Endothelial cell of umbilical vein (primary cell): ENCODE measurements around the gene GGA3. TPM values are rescaled to one million over a fixed set of nuclear protein-coding genes. Genes with fewer than 3 reads are reported as not detected.
"Not testable (repeated sequence)": the region's sequence is repeated elsewhere in the genome, so short reads cannot be mapped to it uniquely, and the experiment has no call there.

Source experiments
- BruUV-seq: library from RNA; stranded (reverse); fragments of 400-500 nt; replicated peaks from 2 replicates; lab custom pipeline; 2021; lab: Mats Ljungman, UMichigan
- CTCF ChIA-PET: fragments of 300-600, 350-600 bp; sonication (Branson Sonifier 250); formaldehyde crosslinking; loops from one replicate; lab custom pipeline; 2021; ENCODE audit warnings: antibody characterized with exemption, inconsistent platforms; lab: Charles Lee
- POLR2A ChIA-PET: fragments of 300-600, 350-600 bp; sonication (Branson Sonifier 250); formaldehyde crosslinking; loops from one replicate; lab custom pipeline; 2021; ENCODE audit warnings: antibody characterized with exemption, inconsistent platforms; lab: Charles Lee
- DNase-seq: peaks from one replicate; pipeline ENCODE4 v3.0.0-alpha.2; 2011; ENCODE audit warnings: low read depth, low spot score
- FAIRE-seq: peaks from 2 replicates; lab custom pipeline; 2011; peaks lifted over from hg19 to GRCh38; lab: Jason Lieb, UNC
- H2AFZ ChIP-seq: 2 replicates; pipeline ENCODE4 v1.6.0; 2012; ENCODE audit warnings: low read depth, low read length, control low read depth, inconsistent platforms
- H3K27ac ChIP-seq: 2 replicates; pipeline ENCODE4 v1.5.1; 2011; ENCODE audit warnings: low read depth, mild to moderate bottlenecking, control low read depth, low read length, moderate library complexity; ENCODE audit not compliant: insufficient read depth
- H3K27me3 ChIP-seq, 2 experiments: 2 replicates each; pipeline versions ENCODE4 v1.6.0 to v1.6.1; 2011; ENCODE audit warnings: low read length in 2 of 2, mixed read lengths in 1 of 2; ENCODE audit not compliant: control insufficient read depth in 2 of 2, insufficient read depth in 2 of 2
- H3K36me3 ChIP-seq, 2 experiments: 2 replicates in 1 of 2; 3 replicates in 1 of 2; pipeline ENCODE4 v1.5.1; 2011; ENCODE audit warnings: low read length in 2 of 2, mild to moderate bottlenecking in 1 of 2, moderate library complexity in 1 of 2; ENCODE audit not compliant: control insufficient read depth in 2 of 2, insufficient read depth in 2 of 2; ENCODE audit errors: extremely low read depth in 1 of 2
- H3K4me1 ChIP-seq: 3 replicates; pipeline ENCODE4 v1.5.1; 2011; ENCODE audit warnings: mild to moderate bottlenecking, low read length; ENCODE audit not compliant: control insufficient read depth, insufficient read depth; ENCODE audit errors: extremely low read depth
- H3K4me2 ChIP-seq: 2 replicates; pipeline ENCODE4 v1.6.1; 2011; ENCODE audit warnings: low read length, control low read depth, mixed read lengths; ENCODE audit not compliant: insufficient read depth
- H3K4me3 ChIP-seq, 3 experiments: fragments of 200-600 bp in 1 of 3; sonication (generic), shearing (Covaris generic) in 1 of 3; replicated peaks in 1 of 3; 2 replicates each; pipeline ENCODE4 v1.5.1; 2011 to 2016; ENCODE audit warnings: control low read depth in 3 of 3, low read length in 3 of 3, mild to moderate bottlenecking in 2 of 3, inconsistent platforms in 1 of 3, low read depth in 1 of 3, moderate library complexity in 1 of 3; ENCODE audit not compliant: insufficient read depth in 1 of 3
- H3K79me2 ChIP-seq: 2 replicates; pipeline ENCODE4 v1.6.0; 2012; ENCODE audit warnings: low read length, inconsistent platforms; ENCODE audit not compliant: control insufficient read depth, insufficient read depth
- H3K9ac ChIP-seq: replicated peaks from 2 replicates; pipeline ENCODE3; 2011; ENCODE audit warnings: low read length, control low read depth; ENCODE audit not compliant: insufficient read depth; ENCODE audit errors: extremely low read depth
- H3K9me1 ChIP-seq: replicated peaks from 3 replicates; pipeline ENCODE4 v1.6.0; 2011; ENCODE audit warnings: mild to moderate bottlenecking, low read length; ENCODE audit not compliant: control insufficient read depth, insufficient read depth; ENCODE audit errors: extremely low read depth
- H3K9me3 ChIP-seq: replicated peaks from 2 replicates; pipeline ENCODE4 v1.5.1; 2012; ENCODE audit warnings: low read length, inconsistent platforms; ENCODE audit not compliant: control insufficient read depth, insufficient read depth
- H4K20me1 ChIP-seq: replicated peaks from 2 replicates; pipeline ENCODE3; 2011; ENCODE audit warnings: mild to moderate bottlenecking, low read length; ENCODE audit not compliant: control insufficient read depth, insufficient read depth; ENCODE audit errors: extremely low read depth
- EZH2 ChIP-seq: IDR thresholded peaks from 2 replicates; pipeline ENCODE4 v1.6.1; 2012; ENCODE audit warnings: borderline replicate concordance, low read depth, mild to moderate bottlenecking, moderate library complexity, low read length, inconsistent platforms; ENCODE audit not compliant: severe bottlenecking
- FOS ChIP-seq: IDR thresholded peaks from 2 replicates; pipeline ENCODE4 v1.6.1; 2011; ENCODE audit warnings: mild to moderate bottlenecking, low read length, moderate library complexity, borderline replicate concordance; ENCODE audit not compliant: insufficient read depth
- GATA2 ChIP-seq: IDR thresholded peaks from 2 replicates; pipeline ENCODE4 v1.7.0; 2011; ENCODE audit warnings: low read depth, mild to moderate bottlenecking, moderate library complexity, mixed read lengths, low read length; ENCODE audit not compliant: insufficient read length, insufficient read depth
- JUN ChIP-seq: IDR thresholded peaks from 2 replicates; pipeline ENCODE4 v1.6.1; 2011; ENCODE audit warnings: borderline replicate concordance, low read depth; ENCODE audit not compliant: insufficient read length, insufficient read depth
- MYC ChIP-seq: IDR thresholded peaks from one replicate; pipeline ENCODE4 v1.6.1; 2011; ENCODE audit warnings: mild to moderate bottlenecking, low read depth, low read length
- POLR2A ChIP-seq: IDR thresholded peaks from 2 replicates; pipeline ENCODE4 v1.6.1; 2012; ENCODE audit warnings: low read depth, mild to moderate bottlenecking, control low read depth, low read length
- POLR2AphosphoS5 ChIP-seq: IDR thresholded peaks from 2 replicates; pipeline ENCODE4 v1.6.1; 2012; ENCODE audit warnings: low read depth, mild to moderate bottlenecking, control low read depth, low read length, moderate library complexity; ENCODE audit not compliant: insufficient read depth
- dilution Hi-C: fragments of 300-500 bp; cut with MboI; formaldehyde crosslinking; loops from one replicate; pipeline ENCODE4 v1.15.0; 2019; ENCODE audit warnings: low sequenced_read_pairs; ENCODE audit not compliant: extremely low pct_ligation_motif_present
- intact Hi-C: fragments of 100-400 bp; cut with micrococcal nuclease; formaldehyde crosslinking; loops from one replicate; pipeline ENCODE4 v1.10.0; 2022
- polyA plus RNA-seq, 4 experiments: library from polyadenylated mRNA; depleted of rRNA in 3 of 4; stranded (reverse) in 3 of 4; unstranded in 1 of 4; fragments of >200 nt; gene quantifications; 2 replicates each; pipeline versions ENCODE4 v1.2.1 to v1.2.3, GENCODE V29; 2011 to 2012; ENCODE audit warnings: missing spikeins in 1 of 4
- total RNA-seq: library from RNA; stranded (reverse); gene quantifications from 2 replicates; pipeline ENCODE4 v1.2.3, GENCODE V29; 2021
- TF ChIP-seq, protein P1 (sequence below): IDR thresholded peaks from 2 replicates; pipeline ENCODE4 v1.6.1; 2011; ENCODE audit not compliant: insufficient read depth, insufficient read length
- TF ChIP-seq, protein P2 (sequence below), 2 donors: IDR thresholded peaks; 1 replicate in 1 of 2; 2 replicates in 1 of 2; pipeline ENCODE4 v1.5.1; 2011; ENCODE audit warnings: low read length in 2 of 2, mild to moderate bottlenecking in 2 of 2, moderate library complexity in 2 of 2, control low read depth in 1 of 2, inconsistent platforms in 1 of 2, low read depth in 1 of 2; ENCODE audit not compliant: insufficient read depth in 1 of 2; ENCODE audit errors: extremely low read depth in 1 of 2

Gene GGA3
- total and polyA plus RNA-seq, 2 donors (not counting 3 experiments of a cell fraction or from before 2014, with no cell fraction given) = 41.2 to 62.9 TPM

- BruUV-seq = no TSS peak
- peaks cover 8% of the 10 kb centered on the region for H3K79me2 ChIP-seq
- no peak overlapping the region for H2AFZ ChIP-seq
- H3K9me3 ChIP-seq = no peaks in the 10 kb centered on the region
- no peak overlapping the region for H3K4me2 ChIP-seq
- no peaks in the 10 kb centered on the region for H3K9me1 ChIP-seq
- intact Hi-C loops (no loop called here), dilution Hi-C loops (no loop called here)
- no peaks in the 10 kb centered on the region for H3K27me3 ChIP-seq
- TF ChIP-seq POLR2AphosphoS5 (no peak), POLR2A (no peak), FOS (no peak), GATA2 (no peak), JUN (no peak), EZH2 (no peak), MYC (no peak)
- TF ChIP-seq, protein P1, sequence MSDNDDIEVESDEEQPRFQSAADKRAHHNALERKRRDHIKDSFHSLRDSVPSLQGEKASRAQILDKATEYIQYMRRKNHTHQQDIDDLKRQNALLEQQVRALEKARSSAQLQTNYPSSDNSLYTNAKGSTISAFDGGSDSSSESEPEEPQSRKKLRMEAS = no peak
- TF ChIP-seq, protein P2, sequence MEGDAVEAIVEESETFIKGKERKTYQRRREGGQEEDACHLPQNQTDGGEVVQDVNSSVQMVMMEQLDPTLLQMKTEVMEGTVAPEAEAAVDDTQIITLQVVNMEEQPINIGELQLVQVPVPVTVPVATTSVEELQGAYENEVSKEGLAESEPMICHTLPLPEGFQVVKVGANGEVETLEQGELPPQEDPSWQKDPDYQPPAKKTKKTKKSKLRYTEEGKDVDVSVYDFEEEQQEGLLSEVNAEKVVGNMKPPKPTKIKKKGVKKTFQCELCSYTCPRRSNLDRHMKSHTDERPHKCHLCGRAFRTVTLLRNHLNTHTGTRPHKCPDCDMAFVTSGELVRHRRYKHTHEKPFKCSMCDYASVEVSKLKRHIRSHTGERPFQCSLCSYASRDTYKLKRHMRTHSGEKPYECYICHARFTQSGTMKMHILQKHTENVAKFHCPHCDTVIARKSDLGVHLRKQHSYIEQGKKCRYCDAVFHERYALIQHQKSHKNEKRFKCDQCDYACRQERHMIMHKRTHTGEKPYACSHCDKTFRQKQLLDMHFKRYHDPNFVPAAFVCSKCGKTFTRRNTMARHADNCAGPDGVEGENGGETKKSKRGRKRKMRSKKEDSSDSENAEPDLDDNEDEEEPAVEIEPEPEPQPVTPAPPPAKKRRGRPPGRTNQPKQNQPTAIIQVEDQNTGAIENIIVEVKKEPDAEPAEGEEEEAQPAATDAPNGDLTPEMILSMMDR (IDR thresholded peaks at IDR 0.05; ENCODE audit: extremely low read depth in 1 of 2, insufficient read depth in 1 of 2, low read depth in 1 of 2, low read length in 2 of 2) = no peak
- H4K20me1 ChIP-seq = no peaks in the 10 kb centered on the region
- FAIRE-seq = no peak
- no peak overlapping the region for H3K4me3 ChIP-seq
- ChIA-PET POLR2A (no interaction called here), CTCF (interaction anchor here (1.6 kb wide), 1 partner anchor 15 kb away, joined by 14 read pairs; the partner anchor contains the start of gene MIF4GD)
- H3K27ac ChIP-seq = no peak overlapping the region
- H3K36me3 ChIP-seq = peaks cover 0 to 10% of the 10 kb centered on the region in 2 experiments
- H3K4me1 ChIP-seq = peaks cover 5% of the 10 kb centered on the region
- no peak for DNase-seq
- H3K9ac ChIP-seq = no peak overlapping the region
Observed at GRCh38 chr17:75285123-75285522, 23.7 kb upstream of the GGA3 start.

GRCh38 chr17:75280189-75280588, 18.8 kb upstream of the GGA3 start:
- POLR2A ChIA-PET, H3K27me3 ChIP-seq, H4K20me1 ChIP-seq, H3K4me3 ChIP-seq, H2AFZ ChIP-seq, H3K79me2 ChIP-seq, H3K27ac ChIP-seq, dilution Hi-C loops, H3K4me1 ChIP-seq, DNase-seq, H3K4me2 ChIP-seq, H3K9ac ChIP-seq, H3K36me3 ChIP-seq, BruUV-seq, H3K9me3 ChIP-seq, FAIRE-seq, H3K9me1 ChIP-seq, intact Hi-C loops: not testable (repeated sequence)
- CTCF ChIA-PET = interaction anchor here (1.5 to 4.3 kb wide), 2 partner anchors 9 to 40 kb away, joined by 3 to 31 read pairs; partner anchors contain the start of gene MIF4GD
